OCI-LY7 (cell line): ENCODE results near the gene ZNF516.

ENCODE experiments used
- CTCF ChIP-seq: fragments of 200-600 bp; sonication (generic); conservative IDR thresholded peaks from 2 replicates; pipeline ENCODE4 v1.5.1; 2014; ENCODE audit warnings: mild to moderate bottlenecking, antibody characterized with exemption, low read length, moderate library complexity, mixed read lengths
- EZH2phosphoT487 ChIP-seq: fragments of 200-600 bp; sonication (generic); IDR thresholded peaks from 2 replicates; pipeline ENCODE4 v1.6.1; 2018; ENCODE audit warnings: low read depth, borderline replicate concordance, mild to moderate bottlenecking, mixed run types, antibody characterized with exemption, low read length, moderate library complexity, mixed read lengths

GRCh38 chr18:76398295-76398694, 96.7 kb downstream of the ZNF516 start:
- no peak for TF ChIP-seq CTCF
- TF ChIP-seq EZH2phosphoT487 = no peak
